Neural cell (in vitro differentiated cells): Measurements from ENCODE around the gene PIP5K1B. TPM values are rescaled to one million over a fixed set of nuclear protein-coding genes. Genes with fewer than 3 reads are reported as not detected.

Experiments used
- H2AFZ ChIP-seq: fragments of 200-600, 300-800 bp; sonication (generic), shearing (Covaris generic); 2 replicates; pipeline ENCODE4 v1.6.0; 2014; ENCODE audit warnings: low read depth, mild to moderate bottlenecking, antibody characterized with exemption, low read length, moderate library complexity
- H3F3A ChIP-seq: fragments of 200-600 bp; shearing (Covaris generic); 2 replicates; pipeline ENCODE4 v1.6.1; 2016; ENCODE audit warnings: mild to moderate bottlenecking, moderate library complexity, mixed read lengths, antibody characterized with exemption, low read length; ENCODE audit not compliant: insufficient read depth, poor library complexity, severe bottlenecking
- H3K27ac ChIP-seq: fragments of 200-600, 300-800 bp; sonication (generic), shearing (Covaris generic); 2 replicates; pipeline ENCODE4 v1.5.1; 2014; ENCODE audit warnings: mild to moderate bottlenecking, low read length, moderate library complexity
- H3K27me3 ChIP-seq: fragments of 300-800, 200-600 bp; sonication (generic), shearing (Covaris generic); 2 replicates; pipeline ENCODE4 v1.6.0; 2014; ENCODE audit warnings: mild to moderate bottlenecking, low read depth, low read length, moderate library complexity; ENCODE audit not compliant: insufficient read depth
- H3K36me3 ChIP-seq: fragments of 300-800, 200-600 bp; sonication (generic), shearing (Covaris generic); 2 replicates; pipeline ENCODE4 v1.5.1; 2014; ENCODE audit warnings: mild to moderate bottlenecking, antibody characterized with exemption, low read length, moderate library complexity; ENCODE audit not compliant: insufficient read depth
- H3K4me2 ChIP-seq: fragments of 300-800, 200-600 bp; sonication (generic), shearing (Covaris generic); 2 replicates; pipeline ENCODE4 v1.6.0; 2014; ENCODE audit warnings: mild to moderate bottlenecking, low read length
- H3K4me3 ChIP-seq: fragments of 300-800, 200-600 bp; sonication (generic), shearing (Covaris generic); 2 replicates; pipeline ENCODE4 v1.5.1; 2014; ENCODE audit warnings: mild to moderate bottlenecking, low read length, moderate library complexity
- H3K79me2 ChIP-seq: fragments of 200-600 bp; shearing (Covaris generic); replicated peaks from 2 replicates; pipeline ENCODE4 v1.6.0; 2014; ENCODE audit warnings: mild to moderate bottlenecking, low read length, moderate library complexity; ENCODE audit not compliant: insufficient read depth
- H3K9ac ChIP-seq: fragments of 300-800, 200-600 bp; sonication (generic), shearing (Covaris generic); 2 replicates; pipeline ENCODE4 v1.6.1; 2016; ENCODE audit warnings: mild to moderate bottlenecking, low read length, mixed read lengths
- H3K9me2 ChIP-seq: fragments of 200-600 bp; shearing (Covaris generic); 2 replicates; pipeline ENCODE4 v1.6.1; 2016; ENCODE audit warnings: mild to moderate bottlenecking, low read length, mixed read lengths; ENCODE audit not compliant: insufficient read depth
- H3K9me3 ChIP-seq: fragments of 200-600, 300-800 bp; sonication (generic), shearing (Covaris generic); 2 replicates; pipeline ENCODE4 v1.6.1; 2016; ENCODE audit warnings: mild to moderate bottlenecking, mixed run types, low read length, moderate library complexity, mixed read lengths
- H4K20me1 ChIP-seq: fragments of 200-600 bp; shearing (Covaris generic); 2 replicates; pipeline ENCODE4 v1.6.1; 2016; ENCODE audit warnings: mild to moderate bottlenecking, mixed run types; ENCODE audit not compliant: insufficient read depth
- EP300 ChIP-seq: fragments of 450-650 bp; conservative IDR thresholded peaks from 2 replicates; pipeline ENCODE4 v1.6.1; 2014; ENCODE audit warnings: antibody characterized with exemption, mild to moderate bottlenecking, moderate library complexity; ENCODE audit not compliant: poor library complexity, severe bottlenecking
- EZH2 ChIP-seq: fragments of 200-600, 300-800 bp; shearing (Covaris generic), sonication (generic); IDR thresholded peaks from 2 replicates; pipeline ENCODE4 v1.6.1; 2014; ENCODE audit warnings: antibody characterized with exemption, low read length, borderline replicate concordance, mild to moderate bottlenecking; ENCODE audit not compliant: insufficient read depth, poor library complexity, severe bottlenecking
- MXI1 ChIP-seq: fragments of 450-650 bp; conservative IDR thresholded peaks from 2 replicates; pipeline ENCODE4 v1.6.1; 2014; ENCODE audit warnings: antibody characterized with exemption, mild to moderate bottlenecking; ENCODE audit not compliant: poor library complexity, severe bottlenecking
- POLR2AphosphoS5 ChIP-seq: IDR thresholded peaks from 2 replicates; pipeline ENCODE4 v1.6.1; 2012
- RAD21 ChIP-seq: fragments of 450-650 bp; conservative IDR thresholded peaks from 2 replicates; pipeline ENCODE4 v1.6.1; 2014; ENCODE audit warnings: antibody characterized with exemption, mild to moderate bottlenecking, moderate library complexity
- SMC3 ChIP-seq: fragments of 450-650 bp; conservative IDR thresholded peaks from 2 replicates; pipeline ENCODE4 v1.6.1; 2014; ENCODE audit warnings: antibody characterized with exemption, mild to moderate bottlenecking, moderate library complexity; ENCODE audit not compliant: poor library complexity
- TAF1 ChIP-seq: IDR thresholded peaks from 2 replicates; pipeline ENCODE4 v1.6.1; 2012; ENCODE audit warnings: low read depth
- polyA plus RNA-seq: library from polyadenylated mRNA; depleted of rRNA; stranded (reverse); fragments of >200 nt; gene quantifications from 2 replicates; pipeline ENCODE4 v1.2.3, GENCODE V29; 2014
- TF ChIP-seq, protein P1 (sequence below): IDR thresholded peaks from 2 replicates; pipeline ENCODE4 v1.6.1; 2012; ENCODE audit warnings: borderline replicate concordance
- TF ChIP-seq, protein P2 (sequence below): fragments of 450-650 bp; IDR thresholded peaks from 2 replicates; pipeline ENCODE4 v1.5.1; 2014; ENCODE audit warnings: antibody characterized with exemption, mild to moderate bottlenecking, moderate library complexity; ENCODE audit not compliant: poor library complexity, severe bottlenecking

Gene PIP5K1B
- polyA plus RNA-seq, 1 donor from 2014 or later: 1.5 TPM

DNA sequence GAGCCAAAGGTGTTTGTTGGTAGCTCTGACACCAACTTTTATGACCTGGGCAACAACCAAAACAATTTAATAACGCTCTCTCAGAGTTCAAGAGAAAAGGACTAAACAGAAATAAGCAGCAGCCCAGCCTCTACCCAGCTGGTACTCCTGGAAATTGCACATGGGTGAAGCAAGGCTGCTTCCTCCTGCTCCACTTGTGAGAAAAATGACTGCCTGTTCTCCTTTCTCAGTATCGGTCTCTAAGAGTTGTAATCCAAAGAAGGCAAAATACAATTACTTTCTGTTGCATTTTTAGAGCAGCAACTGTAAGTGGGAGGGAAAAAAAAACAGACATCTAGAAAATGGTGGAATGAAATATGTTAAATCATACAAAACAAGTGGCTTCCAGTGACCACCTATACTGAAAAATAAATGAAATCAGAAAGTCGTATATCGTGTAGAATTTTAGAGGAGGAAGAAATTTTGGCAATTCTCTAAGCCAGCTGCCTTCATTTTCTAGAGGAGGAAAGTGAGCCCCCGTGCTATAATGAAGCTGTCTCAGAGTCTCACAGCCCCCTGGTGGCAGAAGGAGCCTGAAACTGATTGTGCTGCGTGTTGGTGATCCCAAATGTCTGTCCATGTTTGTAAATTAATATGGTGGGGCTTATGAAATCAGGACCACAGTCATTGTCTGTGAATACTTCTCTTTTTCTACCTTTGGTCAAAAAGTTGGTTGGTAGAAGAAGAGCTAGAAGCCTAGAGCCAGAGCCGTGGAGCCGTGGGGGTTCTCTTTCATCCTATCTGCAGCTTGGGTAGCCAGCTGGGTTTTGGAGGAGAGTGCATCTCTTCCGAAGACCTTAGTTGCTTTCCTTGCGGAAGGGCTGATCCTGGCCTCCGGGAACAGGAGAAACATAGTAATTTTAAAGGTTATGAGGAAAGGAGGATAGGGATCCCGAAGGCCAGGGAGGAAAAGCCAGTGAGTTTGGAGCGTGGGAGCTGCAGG, 139.9 kb downstream of the PIP5K1B start:
- H3K79me2 ChIP-seq: no peaks in the 10 kb centered on the region
- H3K9ac ChIP-seq: no peak overlapping the region
- TF ChIP-seq EP300 (no peak), RAD21 (peak; percentile 10), MXI1 (no peak), TAF1 (no peak), EZH2 (no peak), SMC3 (peak; percentile 19), POLR2AphosphoS5 (no peak)
- TF ChIP-seq, protein P1, sequence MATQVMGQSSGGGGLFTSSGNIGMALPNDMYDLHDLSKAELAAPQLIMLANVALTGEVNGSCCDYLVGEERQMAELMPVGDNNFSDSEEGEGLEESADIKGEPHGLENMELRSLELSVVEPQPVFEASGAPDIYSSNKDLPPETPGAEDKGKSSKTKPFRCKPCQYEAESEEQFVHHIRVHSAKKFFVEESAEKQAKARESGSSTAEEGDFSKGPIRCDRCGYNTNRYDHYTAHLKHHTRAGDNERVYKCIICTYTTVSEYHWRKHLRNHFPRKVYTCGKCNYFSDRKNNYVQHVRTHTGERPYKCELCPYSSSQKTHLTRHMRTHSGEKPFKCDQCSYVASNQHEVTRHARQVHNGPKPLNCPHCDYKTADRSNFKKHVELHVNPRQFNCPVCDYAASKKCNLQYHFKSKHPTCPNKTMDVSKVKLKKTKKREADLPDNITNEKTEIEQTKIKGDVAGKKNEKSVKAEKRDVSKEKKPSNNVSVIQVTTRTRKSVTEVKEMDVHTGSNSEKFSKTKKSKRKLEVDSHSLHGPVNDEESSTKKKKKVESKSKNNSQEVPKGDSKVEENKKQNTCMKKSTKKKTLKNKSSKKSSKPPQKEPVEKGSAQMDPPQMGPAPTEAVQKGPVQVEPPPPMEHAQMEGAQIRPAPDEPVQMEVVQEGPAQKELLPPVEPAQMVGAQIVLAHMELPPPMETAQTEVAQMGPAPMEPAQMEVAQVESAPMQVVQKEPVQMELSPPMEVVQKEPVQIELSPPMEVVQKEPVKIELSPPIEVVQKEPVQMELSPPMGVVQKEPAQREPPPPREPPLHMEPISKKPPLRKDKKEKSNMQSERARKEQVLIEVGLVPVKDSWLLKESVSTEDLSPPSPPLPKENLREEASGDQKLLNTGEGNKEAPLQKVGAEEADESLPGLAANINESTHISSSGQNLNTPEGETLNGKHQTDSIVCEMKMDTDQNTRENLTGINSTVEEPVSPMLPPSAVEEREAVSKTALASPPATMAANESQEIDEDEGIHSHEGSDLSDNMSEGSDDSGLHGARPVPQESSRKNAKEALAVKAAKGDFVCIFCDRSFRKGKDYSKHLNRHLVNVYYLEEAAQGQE: no peak
- TF ChIP-seq, protein P2, sequence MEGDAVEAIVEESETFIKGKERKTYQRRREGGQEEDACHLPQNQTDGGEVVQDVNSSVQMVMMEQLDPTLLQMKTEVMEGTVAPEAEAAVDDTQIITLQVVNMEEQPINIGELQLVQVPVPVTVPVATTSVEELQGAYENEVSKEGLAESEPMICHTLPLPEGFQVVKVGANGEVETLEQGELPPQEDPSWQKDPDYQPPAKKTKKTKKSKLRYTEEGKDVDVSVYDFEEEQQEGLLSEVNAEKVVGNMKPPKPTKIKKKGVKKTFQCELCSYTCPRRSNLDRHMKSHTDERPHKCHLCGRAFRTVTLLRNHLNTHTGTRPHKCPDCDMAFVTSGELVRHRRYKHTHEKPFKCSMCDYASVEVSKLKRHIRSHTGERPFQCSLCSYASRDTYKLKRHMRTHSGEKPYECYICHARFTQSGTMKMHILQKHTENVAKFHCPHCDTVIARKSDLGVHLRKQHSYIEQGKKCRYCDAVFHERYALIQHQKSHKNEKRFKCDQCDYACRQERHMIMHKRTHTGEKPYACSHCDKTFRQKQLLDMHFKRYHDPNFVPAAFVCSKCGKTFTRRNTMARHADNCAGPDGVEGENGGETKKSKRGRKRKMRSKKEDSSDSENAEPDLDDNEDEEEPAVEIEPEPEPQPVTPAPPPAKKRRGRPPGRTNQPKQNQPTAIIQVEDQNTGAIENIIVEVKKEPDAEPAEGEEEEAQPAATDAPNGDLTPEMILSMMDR: peak; percentile 21
- no peak overlapping the region for H3K27ac ChIP-seq
- H3K9me3 ChIP-seq: no peaks in the 10 kb centered on the region
- no peaks in the 10 kb centered on the region for H3K9me2 ChIP-seq
- H3K4me3 ChIP-seq: no peak overlapping the region
- no peaks in the 10 kb centered on the region for H4K20me1 ChIP-seq
- H3K27me3 ChIP-seq: no peaks in the 10 kb centered on the region
- no peak overlapping the region for H3K4me2 ChIP-seq
- H2AFZ ChIP-seq: no peak overlapping the region
- H3F3A ChIP-seq: no peaks in the 10 kb centered on the region
- H3K36me3 ChIP-seq: no peaks in the 10 kb centered on the region

DNA sequence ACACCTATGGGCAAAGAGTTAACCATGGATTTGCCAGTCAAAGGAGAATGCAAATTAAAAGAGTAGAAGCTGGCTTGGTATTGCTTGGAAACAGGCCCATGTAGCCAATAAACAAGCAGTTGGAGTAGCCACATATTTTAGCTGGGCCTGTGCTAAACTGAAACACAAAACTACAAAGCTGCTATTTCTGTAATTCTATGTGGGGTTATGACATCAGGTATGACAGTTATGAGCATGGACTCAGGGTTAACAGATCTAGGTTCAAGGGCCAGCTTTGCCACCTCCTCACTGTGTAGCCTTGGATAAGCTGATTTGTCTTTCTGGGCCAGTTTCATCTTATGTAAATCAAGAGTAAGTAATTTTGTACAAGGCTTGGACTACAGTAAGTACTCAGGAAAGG, 142.7 kb downstream of the PIP5K1B start:
- H3F3A ChIP-seq: no peaks in the 10 kb centered on the region

More for the DNA sequence above, 142.7 kb downstream of the PIP5K1B start:
- no peaks in the 10 kb centered on the region for H3K9me3 ChIP-seq
- no peaks in the 10 kb centered on the region for H3K9me2 ChIP-seq
- no peaks in the 10 kb centered on the region for H4K20me1 ChIP-seq
- no peak overlapping the region for H3K4me3 ChIP-seq
- H3K27ac ChIP-seq: no peak overlapping the region
- no peak overlapping the region for H3K9ac ChIP-seq
- no peak overlapping the region for H2AFZ ChIP-seq
- H3K27me3 ChIP-seq: no peaks in the 10 kb centered on the region
- TF ChIP-seq POLR2AphosphoS5 (no peak), RAD21 (no peak), MXI1 (no peak), TAF1 (no peak)
- TF ChIP-seq, protein P2: no peak
- TF ChIP-seq, protein P1: no peak
- no peaks in the 10 kb centered on the region for H3K79me2 ChIP-seq
- no peaks in the 10 kb centered on the region for H3K36me3 ChIP-seq
- H3K4me2 ChIP-seq: no peak overlapping the region
